ENCODE data around the gene DNAH2.

GRCh38 chr17:7688808-7689316, 28.7 kb upstream of the DNAH2 start:
- TF ChIP-seq CTCF (conservative IDR thresholded peaks at IDR 0.05 in 1 of 2, IDR thresholded peaks at IDR 0.05 in 1 of 2; ENCODE audit: extremely low read depth in 1 of 2, insufficient read depth in 1 of 2, low read depth in 1 of 2, low read length in 2 of 2) (no peak), EZH2 (IDR thresholded peaks at IDR 0.05; ENCODE audit: borderline replicate concordance, low read length) (no peak)

Data from mammary epithelial cell (primary cell).